ENCODE data around the gene ACTN2.

The ACTN2 gene

DNA sequence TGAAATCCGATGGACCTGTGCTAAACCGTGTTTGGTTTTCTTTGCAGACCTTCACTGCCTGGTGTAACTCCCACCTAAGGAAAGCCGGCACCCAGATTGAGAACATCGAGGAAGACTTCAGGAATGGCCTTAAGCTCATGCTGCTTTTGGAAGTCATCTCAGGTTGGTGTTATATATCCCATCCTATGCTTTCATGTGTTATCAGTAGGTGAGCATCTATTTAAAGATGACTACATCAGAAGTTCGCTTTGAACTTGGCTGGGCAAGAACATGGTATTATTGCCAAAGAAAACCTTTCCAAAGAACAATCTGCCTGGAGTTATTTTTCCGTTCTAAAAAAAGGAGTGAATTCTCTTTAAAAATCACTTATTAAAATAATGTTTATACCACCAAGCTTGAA is 31.5 kb downstream of the ACTN2 start:
- no peak overlapping the region for H3K4me3 ChIP-seq (ENCODE audit: control insufficient read depth, low read depth, low read length)
- TF ChIP-seq, protein P1, sequence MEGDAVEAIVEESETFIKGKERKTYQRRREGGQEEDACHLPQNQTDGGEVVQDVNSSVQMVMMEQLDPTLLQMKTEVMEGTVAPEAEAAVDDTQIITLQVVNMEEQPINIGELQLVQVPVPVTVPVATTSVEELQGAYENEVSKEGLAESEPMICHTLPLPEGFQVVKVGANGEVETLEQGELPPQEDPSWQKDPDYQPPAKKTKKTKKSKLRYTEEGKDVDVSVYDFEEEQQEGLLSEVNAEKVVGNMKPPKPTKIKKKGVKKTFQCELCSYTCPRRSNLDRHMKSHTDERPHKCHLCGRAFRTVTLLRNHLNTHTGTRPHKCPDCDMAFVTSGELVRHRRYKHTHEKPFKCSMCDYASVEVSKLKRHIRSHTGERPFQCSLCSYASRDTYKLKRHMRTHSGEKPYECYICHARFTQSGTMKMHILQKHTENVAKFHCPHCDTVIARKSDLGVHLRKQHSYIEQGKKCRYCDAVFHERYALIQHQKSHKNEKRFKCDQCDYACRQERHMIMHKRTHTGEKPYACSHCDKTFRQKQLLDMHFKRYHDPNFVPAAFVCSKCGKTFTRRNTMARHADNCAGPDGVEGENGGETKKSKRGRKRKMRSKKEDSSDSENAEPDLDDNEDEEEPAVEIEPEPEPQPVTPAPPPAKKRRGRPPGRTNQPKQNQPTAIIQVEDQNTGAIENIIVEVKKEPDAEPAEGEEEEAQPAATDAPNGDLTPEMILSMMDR (conservative IDR thresholded peaks at IDR 0.05; ENCODE audit: control insufficient read depth, insufficient read depth, low read depth, low read length), result no peak
- DNase-seq (ENCODE audit: low read depth), result no peak

DNA sequence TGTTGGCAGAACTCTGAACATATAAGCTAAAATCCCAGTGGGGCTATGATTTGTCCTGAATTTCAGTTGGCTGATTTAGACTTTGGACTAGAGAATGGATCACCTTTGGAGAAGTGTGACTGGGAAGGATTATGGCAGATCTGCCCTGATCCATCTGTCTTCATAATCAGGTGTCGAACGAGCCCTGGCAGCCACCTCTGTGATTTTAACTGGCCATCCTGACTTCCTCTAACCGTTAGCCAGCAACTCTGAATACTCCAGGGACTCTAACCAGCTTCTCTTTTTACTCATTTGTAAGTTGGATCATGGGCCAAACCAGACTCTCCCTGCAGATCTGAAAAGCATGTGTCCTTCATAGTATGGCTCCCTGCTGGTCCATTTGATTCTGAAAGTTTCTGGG is 32.0 kb downstream of the ACTN2 start:
- no peak overlapping the region for H3K4me3 ChIP-seq (ENCODE audit: control insufficient read depth, low read depth, low read length)
- no peak for DNase-seq (ENCODE audit: low read depth)
- TF ChIP-seq, protein P1 (conservative IDR thresholded peaks at IDR 0.05; ENCODE audit: control insufficient read depth, insufficient read depth, low read depth, low read length), result no peak

DNA sequence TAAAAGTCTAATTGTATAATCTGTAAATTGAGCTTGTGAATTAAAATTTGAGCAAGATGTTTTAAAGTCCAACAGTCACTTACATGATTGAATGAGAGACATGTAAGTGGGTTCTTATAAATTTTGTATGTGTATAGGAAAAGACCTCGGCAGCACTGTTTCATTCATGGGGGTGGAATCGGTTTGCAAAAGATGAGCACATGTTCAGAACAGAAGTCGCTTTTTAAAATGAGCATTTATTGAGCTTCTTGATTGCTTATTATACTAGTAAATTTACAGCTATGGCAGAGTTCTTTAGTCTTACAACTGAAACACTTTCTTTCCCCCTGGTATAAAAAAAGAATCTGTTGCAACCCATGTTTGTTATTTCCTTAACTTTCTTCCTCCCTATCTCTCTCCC is 33.9 kb downstream of the ACTN2 start:
- TF ChIP-seq, protein P1 (conservative IDR thresholded peaks at IDR 0.05; ENCODE audit: control insufficient read depth, insufficient read depth, low read depth, low read length), result no peak
- DNase-seq (ENCODE audit: low read depth), result no peak
- H3K4me3 ChIP-seq (ENCODE audit: control insufficient read depth, low read depth, low read length), result no peak overlapping the region

DNA sequence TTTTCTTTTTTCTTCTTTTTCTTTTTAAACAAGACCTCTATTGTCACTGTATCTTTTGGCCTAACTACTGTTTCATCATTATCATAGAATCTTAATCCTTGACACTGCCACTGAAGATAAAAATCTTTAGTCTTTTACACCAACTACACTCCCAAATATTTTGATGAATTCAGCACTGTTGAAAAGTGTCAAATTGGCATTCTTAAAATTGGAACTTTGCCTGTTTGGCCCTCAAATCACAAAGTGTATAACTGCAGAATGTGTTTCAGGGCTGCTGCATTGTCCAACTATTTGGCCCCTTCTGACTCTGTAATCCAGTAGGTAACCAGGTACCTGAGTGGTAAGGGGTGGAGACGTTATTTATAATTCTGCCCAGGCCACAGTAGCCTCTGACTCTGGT is 34.3 kb downstream of the ACTN2 start:
- DNase-seq (ENCODE audit: low read depth), result no peak
- no peak overlapping the region for H3K4me3 ChIP-seq (ENCODE audit: control insufficient read depth, low read depth, low read length)
- TF ChIP-seq, protein P1 (conservative IDR thresholded peaks at IDR 0.05; ENCODE audit: control insufficient read depth, insufficient read depth, low read depth, low read length), result no peak

DNA sequence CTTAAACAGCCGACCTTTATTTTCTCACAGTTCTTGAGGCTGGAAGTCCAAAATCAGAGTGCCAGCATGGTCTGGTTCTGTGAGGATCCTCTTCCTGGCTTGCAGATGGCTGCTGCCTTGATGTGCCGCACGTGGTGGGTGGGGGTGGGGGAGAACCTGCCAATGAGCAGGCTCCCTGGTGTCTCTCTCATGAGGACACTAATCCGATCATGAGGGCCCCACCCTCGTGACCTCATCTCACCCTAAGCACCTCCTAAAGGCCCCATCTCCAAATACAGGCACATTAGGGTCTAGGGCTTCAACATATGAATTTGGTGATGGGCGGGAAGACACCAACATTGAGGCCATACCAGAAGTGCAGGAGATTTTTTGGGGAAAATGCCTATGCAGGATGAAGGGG is 37.8 kb downstream of the ACTN2 start:
- no peak for DNase-seq (ENCODE audit: low read depth)
- TF ChIP-seq, protein P1 (conservative IDR thresholded peaks at IDR 0.05; ENCODE audit: control insufficient read depth, insufficient read depth, low read depth, low read length), result no peak
- no peak overlapping the region for H3K4me3 ChIP-seq (ENCODE audit: control insufficient read depth, low read depth, low read length)

DNA sequence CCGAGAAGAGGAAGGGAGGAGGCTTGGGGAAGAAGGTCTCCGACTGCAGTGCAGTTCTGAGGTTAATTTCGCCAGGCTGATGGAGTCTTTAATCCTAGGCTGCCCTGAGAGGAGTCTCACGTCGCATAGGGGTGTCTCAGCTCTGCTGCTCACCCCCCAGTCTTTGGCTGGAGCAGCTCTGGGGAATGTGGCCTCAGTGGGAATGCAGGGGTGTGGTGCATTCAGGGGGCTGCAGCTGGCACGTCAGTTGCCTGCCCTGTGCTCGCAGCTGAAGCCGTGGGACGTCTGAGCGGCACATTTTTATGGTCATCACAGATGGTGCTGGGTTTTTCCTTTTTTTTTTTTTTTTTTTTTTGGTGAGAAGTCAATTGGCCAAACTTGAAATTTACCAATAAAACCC is 38.2 kb downstream of the ACTN2 start:
- H3K4me3 ChIP-seq (ENCODE audit: control insufficient read depth, low read depth, low read length), result no peak overlapping the region
- TF ChIP-seq, protein P1 (conservative IDR thresholded peaks at IDR 0.05; ENCODE audit: control insufficient read depth, insufficient read depth, low read depth, low read length), result no peak
- no peak for DNase-seq (ENCODE audit: low read depth)

DNA sequence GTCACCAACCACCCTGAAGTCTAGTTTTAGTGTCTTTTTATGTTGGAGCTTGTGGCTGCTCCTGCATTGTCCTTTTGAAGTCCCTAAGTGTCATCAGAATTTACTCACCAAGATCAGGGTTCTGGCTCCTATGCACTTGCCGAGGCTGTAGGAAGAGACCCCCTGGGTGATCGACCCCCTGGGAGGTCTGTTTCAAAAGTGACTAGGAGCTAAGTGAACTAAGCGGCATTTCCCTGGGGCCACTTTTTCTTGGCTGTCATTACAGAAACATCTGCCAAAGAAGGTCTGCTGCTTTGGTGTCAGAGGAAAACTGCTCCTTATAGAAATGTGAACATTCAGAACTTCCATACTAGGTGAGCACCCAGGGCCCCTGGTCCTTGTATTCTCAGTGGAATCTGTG is 39.4 kb downstream of the ACTN2 start:
- TF ChIP-seq, protein P1 (conservative IDR thresholded peaks at IDR 0.05; ENCODE audit: control insufficient read depth, insufficient read depth, low read depth, low read length), result no peak
- no peak for DNase-seq (ENCODE audit: low read depth)
- no peak overlapping the region for H3K4me3 ChIP-seq (ENCODE audit: control insufficient read depth, low read depth, low read length)
